Measurements from ENCODE around the gene UST.
"Not testable (repeated sequence)": the region's sequence is repeated elsewhere in the genome, so short reads cannot be mapped to it uniquely, and the experiment has no call there.

Gene UST

DNA sequence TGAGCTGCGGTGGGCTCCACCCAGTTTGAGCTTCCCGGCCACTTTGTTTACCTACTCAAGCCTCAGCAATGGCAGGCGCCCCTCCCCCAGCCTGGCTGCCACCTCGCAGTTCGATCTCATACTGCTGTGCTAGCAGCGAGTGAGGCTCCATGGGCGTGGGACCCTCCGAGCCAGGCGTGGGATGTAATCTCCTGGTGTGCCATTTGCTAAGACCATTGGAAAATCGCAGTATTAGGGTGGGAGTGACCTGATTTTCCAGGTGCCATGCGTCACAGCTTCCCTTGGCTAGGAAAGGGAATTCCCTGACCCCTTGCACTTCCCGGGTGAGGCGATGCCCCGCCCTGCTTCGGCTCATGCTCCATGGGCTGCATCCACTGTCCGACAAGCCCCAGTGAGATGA is 117.3 kb downstream of the UST start:
- not testable (repeated sequence) for H3K9ac ChIP-seq (ENCODE audit: low read length); H3K4me3 ChIP-seq (ENCODE audit: low read length); H3K36me3 ChIP-seq (ENCODE audit: control insufficient read depth, insufficient read depth, low read length, severe bottlenecking); H3K9me3 ChIP-seq (ENCODE audit: control insufficient read depth, low read length); DNase-seq (ENCODE audit: low read depth); H3K27me3 ChIP-seq (replicated peaks; ENCODE audit: control insufficient read depth, insufficient read depth, low read length)
- peaks cover 16% of the 10 kb centered on the region for H3K4me1 ChIP-seq (ENCODE audit: control insufficient read depth, insufficient read depth, low read length)

GRCh38 chr6:148864941-148865340 is 118.1 kb downstream of the UST start:
- Histone ChIP-seq H3K4me1 (ENCODE audit: control insufficient read depth, insufficient read depth, low read length) (peaks cover 24% of the 10 kb centered on the region), H3K9me3 (ENCODE audit: control insufficient read depth, low read length) (no peaks in the 10 kb centered on the region), H3K27me3 (replicated peaks; ENCODE audit: control insufficient read depth, insufficient read depth, low read length) (no peaks in the 10 kb centered on the region), H3K4me3 (ENCODE audit: low read length) (no peak overlapping the region), H3K9ac (ENCODE audit: low read length) (no peak overlapping the region), H3K36me3 (ENCODE audit: control insufficient read depth, insufficient read depth, low read length, severe bottlenecking) (no peaks in the 10 kb centered on the region)
- no peak for DNase-seq (ENCODE audit: low read depth)

- H3K4me1 ChIP-seq (ENCODE audit: control insufficient read depth, insufficient read depth, low read length): peaks cover 27% of the 10 kb centered on the region
- no peak for DNase-seq (ENCODE audit: low read depth)
- H3K4me3 ChIP-seq (ENCODE audit: low read length): no peak overlapping the region
- H3K9ac ChIP-seq (ENCODE audit: low read length): no peak overlapping the region
- no peaks in the 10 kb centered on the region for H3K27me3 ChIP-seq (replicated peaks; ENCODE audit: control insufficient read depth, insufficient read depth, low read length)
- no peaks in the 10 kb centered on the region for H3K36me3 ChIP-seq (ENCODE audit: control insufficient read depth, insufficient read depth, low read length, severe bottlenecking)
- H3K9me3 ChIP-seq (ENCODE audit: control insufficient read depth, low read length): no peaks in the 10 kb centered on the region
These were observed 119.9 kb downstream of the UST start for GRCh38 chr6:148866657-148867268.

DNA sequence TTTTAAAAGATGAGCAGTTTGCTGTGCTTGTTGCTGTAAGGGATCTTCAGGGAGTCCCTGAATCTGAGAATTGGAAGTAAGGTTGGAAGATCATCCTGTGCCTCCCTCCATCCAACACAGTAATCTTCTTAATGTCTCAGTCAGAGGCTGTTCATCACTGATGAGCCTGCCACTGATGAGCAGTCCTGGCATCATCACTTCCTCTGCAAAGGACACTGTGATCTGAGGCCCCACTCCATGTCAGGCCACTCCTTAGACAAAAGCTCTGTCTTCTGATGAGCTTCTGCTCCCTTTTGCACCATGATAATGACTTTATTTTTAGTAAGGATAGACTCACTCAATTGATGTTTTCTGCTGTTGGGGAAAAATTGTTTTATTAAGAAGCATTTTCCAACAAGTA is 121.0 kb downstream of the UST start:
- H3K4me3 ChIP-seq (ENCODE audit: low read length): no peak overlapping the region
- H3K27me3 ChIP-seq (replicated peaks; ENCODE audit: control insufficient read depth, insufficient read depth, low read length): no peaks in the 10 kb centered on the region
- no peaks in the 10 kb centered on the region for H3K9me3 ChIP-seq (ENCODE audit: control insufficient read depth, low read length)
- H3K36me3 ChIP-seq (ENCODE audit: control insufficient read depth, insufficient read depth, low read length, severe bottlenecking): no peaks in the 10 kb centered on the region
- H3K4me1 ChIP-seq (ENCODE audit: control insufficient read depth, insufficient read depth, low read length): peaks cover 27% of the 10 kb centered on the region
- no peak for DNase-seq (ENCODE audit: low read depth)
- no peak overlapping the region for H3K9ac ChIP-seq (ENCODE audit: low read length)

DNA sequence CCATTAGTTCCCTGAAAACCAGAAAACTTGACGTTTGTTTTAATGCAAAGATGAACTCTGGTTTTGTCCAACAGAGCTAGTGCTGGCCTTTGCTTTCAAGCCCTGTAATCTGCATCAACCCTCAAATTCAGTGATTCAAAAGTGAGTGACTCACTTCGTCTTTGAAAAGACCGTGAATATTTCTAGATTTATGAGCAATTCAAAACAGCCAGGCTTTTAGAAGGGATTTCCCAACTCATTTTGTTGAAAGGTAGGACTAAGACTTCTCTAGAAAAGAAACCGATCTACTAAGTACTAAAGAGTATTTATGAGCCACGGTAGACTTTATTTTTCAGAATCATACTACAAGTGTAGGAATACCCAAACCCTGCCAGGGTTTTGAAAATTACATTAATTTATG is 121.5 kb downstream of the UST start:
- H3K4me3 ChIP-seq (ENCODE audit: low read length): no peak overlapping the region
- no peaks in the 10 kb centered on the region for H3K36me3 ChIP-seq (ENCODE audit: control insufficient read depth, insufficient read depth, low read length, severe bottlenecking)
- no peaks in the 10 kb centered on the region for H3K9me3 ChIP-seq (ENCODE audit: control insufficient read depth, low read length)
- DNase-seq (ENCODE audit: low read depth): peak; percentile 74
- H3K9ac ChIP-seq (ENCODE audit: low read length): no peak overlapping the region
- no peaks in the 10 kb centered on the region for H3K27me3 ChIP-seq (replicated peaks; ENCODE audit: control insufficient read depth, insufficient read depth, low read length)
- H3K4me1 ChIP-seq (ENCODE audit: control insufficient read depth, insufficient read depth, low read length): peaks cover 27% of the 10 kb centered on the region

GRCh38 chr6:148868901-148869300 is 122.1 kb downstream of the UST start:
- Histone ChIP-seq H3K9ac (ENCODE audit: low read length) (no peak overlapping the region), H3K27me3 (replicated peaks; ENCODE audit: control insufficient read depth, insufficient read depth, low read length) (no peaks in the 10 kb centered on the region), H3K4me1 (ENCODE audit: control insufficient read depth, insufficient read depth, low read length) (peaks cover 27% of the 10 kb centered on the region), H3K36me3 (ENCODE audit: control insufficient read depth, insufficient read depth, low read length, severe bottlenecking) (no peaks in the 10 kb centered on the region), H3K4me3 (ENCODE audit: low read length) (no peak overlapping the region), H3K9me3 (ENCODE audit: control insufficient read depth, low read length) (no peaks in the 10 kb centered on the region)
- DNase-seq (ENCODE audit: low read depth): no peak

- H3K27me3 ChIP-seq (replicated peaks; ENCODE audit: control insufficient read depth, insufficient read depth, low read length): no peaks in the 10 kb centered on the region
- no peaks in the 10 kb centered on the region for H3K9me3 ChIP-seq (ENCODE audit: control insufficient read depth, low read length)
- DNase-seq (ENCODE audit: low read depth): peak; percentile 74
- no peak overlapping the region for H3K9ac ChIP-seq (ENCODE audit: low read length)
- no peak overlapping the region for H3K4me3 ChIP-seq (ENCODE audit: low read length)
- H3K36me3 ChIP-seq (ENCODE audit: control insufficient read depth, insufficient read depth, low read length, severe bottlenecking): no peaks in the 10 kb centered on the region
- H3K4me1 ChIP-seq (ENCODE audit: control insufficient read depth, insufficient read depth, low read length): peaks cover 28% of the 10 kb centered on the region
These were observed 122.8 kb downstream of the UST start for GRCh38 chr6:148869585-148869984.

- Histone ChIP-seq H3K4me3 (ENCODE audit: low read length) (no peak overlapping the region), H3K36me3 (ENCODE audit: control insufficient read depth, insufficient read depth, low read length, severe bottlenecking) (no peaks in the 10 kb centered on the region), H3K27me3 (replicated peaks; ENCODE audit: control insufficient read depth, insufficient read depth, low read length) (no peaks in the 10 kb centered on the region), H3K4me1 (ENCODE audit: control insufficient read depth, insufficient read depth, low read length) (peaks cover 31% of the 10 kb centered on the region), H3K9me3 (ENCODE audit: control insufficient read depth, low read length) (no peaks in the 10 kb centered on the region), H3K9ac (ENCODE audit: low read length) (no peak overlapping the region)
- DNase-seq (ENCODE audit: low read depth): no peak
These were observed 126.3 kb downstream of the UST start for GRCh38 chr6:148873154-148873553.

GRCh38 chr6:148873868-148874267 is 127.0 kb downstream of the UST start:
- DNase-seq (ENCODE audit: low read depth): no peak
- Histone ChIP-seq H3K4me1 (ENCODE audit: control insufficient read depth, insufficient read depth, low read length) (peaks cover 24% of the 10 kb centered on the region), H3K4me3 (ENCODE audit: low read length) (no peak overlapping the region), H3K9ac (ENCODE audit: low read length) (no peak overlapping the region), H3K27me3 (replicated peaks; ENCODE audit: control insufficient read depth, insufficient read depth, low read length) (no peaks in the 10 kb centered on the region), H3K9me3 (ENCODE audit: control insufficient read depth, low read length) (no peaks in the 10 kb centered on the region), H3K36me3 (ENCODE audit: control insufficient read depth, insufficient read depth, low read length, severe bottlenecking) (no peaks in the 10 kb centered on the region)

GRCh38 chr6:148874698-148875293 is 128.0 kb downstream of the UST start:
- DNase-seq (ENCODE audit: low read depth): no peak
- Histone ChIP-seq H3K36me3 (ENCODE audit: control insufficient read depth, insufficient read depth, low read length, severe bottlenecking) (no peaks in the 10 kb centered on the region), H3K9me3 (ENCODE audit: control insufficient read depth, low read length) (no peaks in the 10 kb centered on the region), H3K4me1 (ENCODE audit: control insufficient read depth, insufficient read depth, low read length) (peaks cover 15% of the 10 kb centered on the region), H3K27me3 (replicated peaks; ENCODE audit: control insufficient read depth, insufficient read depth, low read length) (no peaks in the 10 kb centered on the region), H3K4me3 (ENCODE audit: low read length) (no peak overlapping the region), H3K9ac (ENCODE audit: low read length) (no peak overlapping the region)

- Histone ChIP-seq H3K9ac (ENCODE audit: low read length) (no peak overlapping the region), H3K4me3 (ENCODE audit: low read length) (no peak overlapping the region), H3K9me3 (ENCODE audit: control insufficient read depth, low read length) (no peaks in the 10 kb centered on the region), H3K36me3 (ENCODE audit: control insufficient read depth, insufficient read depth, low read length, severe bottlenecking) (no peaks in the 10 kb centered on the region), H3K4me1 (ENCODE audit: control insufficient read depth, insufficient read depth, low read length) (peaks cover 10% of the 10 kb centered on the region), H3K27me3 (replicated peaks; ENCODE audit: control insufficient read depth, insufficient read depth, low read length) (no peaks in the 10 kb centered on the region)
- DNase-seq (ENCODE audit: low read depth): no peak
These were observed 131.9 kb downstream of the UST start for GRCh38 chr6:148878683-148879082.

- not testable (repeated sequence) for H3K9ac ChIP-seq (ENCODE audit: low read length); H3K36me3 ChIP-seq (ENCODE audit: control insufficient read depth, insufficient read depth, low read length, severe bottlenecking)
These were observed 133.9 kb downstream of the UST start for GRCh38 chr6:148880742-148881141.

More at GRCh38 chr6:148880742-148881141, 133.9 kb downstream of the UST start:
- H3K27me3 ChIP-seq (replicated peaks; ENCODE audit: control insufficient read depth, insufficient read depth, low read length); H3K4me3 ChIP-seq (ENCODE audit: low read length); H3K4me1 ChIP-seq (ENCODE audit: control insufficient read depth, insufficient read depth, low read length); DNase-seq (ENCODE audit: low read depth); H3K9me3 ChIP-seq (ENCODE audit: control insufficient read depth, low read length): not testable (repeated sequence)
